ENCODE results near the gene SHLD1. TPM values are rescaled to one million over a fixed set of nuclear protein-coding genes. Genes with fewer than 3 reads are reported as not detected.
"Not testable (repeated sequence)": the region's sequence is repeated elsewhere in the genome, so short reads cannot be mapped to it uniquely, and the experiment has no call there.

The SHLD1 gene, protein sequence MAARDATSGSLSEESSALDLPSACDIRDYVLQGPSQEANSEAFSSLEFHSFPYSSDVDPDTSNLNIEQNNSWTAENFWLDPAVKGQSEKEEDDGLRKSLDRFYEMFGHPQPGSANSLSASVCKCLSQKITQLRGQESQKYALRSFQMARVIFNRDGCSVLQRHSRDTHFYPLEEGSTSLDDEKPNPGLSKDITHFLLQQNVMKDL
- 1 to 10 TPM in 3 of 4 donors, under 1 TPM in 1; 0.99 to 6.1 (median 3.4) TPM for total RNA-seq
- 10 to 100 TPM in 2 of 3 donors, 1 to 10 TPM in 1; 5.4 to 18.7 (median 11.5) TPM for polyA plus RNA-seq

DNA sequence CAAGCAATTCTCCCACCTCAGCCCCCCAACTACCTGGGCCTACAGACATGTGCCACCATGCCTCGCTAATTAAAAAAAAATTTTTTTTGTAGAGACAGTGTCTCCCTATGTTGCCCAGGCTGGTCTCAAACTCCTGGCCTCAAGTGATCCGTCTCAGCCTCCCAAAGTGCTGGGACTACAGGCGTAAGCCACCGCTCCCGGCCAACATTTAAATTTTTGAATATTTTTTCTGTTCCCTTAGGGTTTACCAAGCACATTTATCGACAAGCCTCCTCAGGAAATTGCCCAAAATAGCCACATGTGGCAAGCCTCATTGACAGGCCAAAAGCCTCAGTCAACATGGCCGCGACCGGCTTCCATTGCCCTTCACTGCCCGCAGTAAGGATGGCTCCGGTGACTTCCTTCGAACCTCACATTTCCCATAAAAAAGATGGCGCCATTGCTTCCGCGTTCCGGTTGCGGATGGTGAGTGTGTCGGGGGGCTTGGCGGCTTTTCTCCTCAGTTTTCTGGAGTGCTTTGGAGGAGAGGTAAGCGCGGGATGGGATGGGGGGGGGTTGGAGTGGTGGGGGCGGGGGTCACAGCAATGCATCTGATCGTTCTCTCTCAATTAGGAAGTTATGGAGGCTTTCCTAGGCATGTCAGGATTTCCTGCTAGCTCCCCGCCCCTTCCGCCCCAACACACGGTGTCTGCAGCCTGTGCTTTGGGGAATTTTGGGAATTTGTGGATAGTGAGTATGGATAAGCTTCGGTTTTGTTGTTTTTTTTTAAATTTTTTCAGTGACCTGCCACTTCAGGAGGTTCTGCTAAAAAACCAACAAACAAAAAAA lies at the start of gene SHLD1:
SHLD1 (plus strand) TSS at position 450 of the 828 bp plus-strand sequence. CDS start 22,465 bp downstream, outside the sequence.
- Histone ChIP-seq H3K27me3 (no peaks in the 10 kb centered on the region), H3K4me3 (peak within 1 kb of the TSS; percentile 54 to 64 (median 61)), H3K9me3 (no peaks in the 10 kb centered on the region), H3K36me3 (no peaks in the 10 kb centered on the region), H3K4me1 (peaks cover 0 to 10% (median 6%) of the 10 kb centered on the region in 4 donors), H3K27ac (peak within 1 kb of the TSS; percentile 82 to 88 (median 86))
- WGBS, 2 donors: 17 to 18% methylated on average over 27 of the region's 27 CpGs
- TF ChIP-seq, protein P1, sequence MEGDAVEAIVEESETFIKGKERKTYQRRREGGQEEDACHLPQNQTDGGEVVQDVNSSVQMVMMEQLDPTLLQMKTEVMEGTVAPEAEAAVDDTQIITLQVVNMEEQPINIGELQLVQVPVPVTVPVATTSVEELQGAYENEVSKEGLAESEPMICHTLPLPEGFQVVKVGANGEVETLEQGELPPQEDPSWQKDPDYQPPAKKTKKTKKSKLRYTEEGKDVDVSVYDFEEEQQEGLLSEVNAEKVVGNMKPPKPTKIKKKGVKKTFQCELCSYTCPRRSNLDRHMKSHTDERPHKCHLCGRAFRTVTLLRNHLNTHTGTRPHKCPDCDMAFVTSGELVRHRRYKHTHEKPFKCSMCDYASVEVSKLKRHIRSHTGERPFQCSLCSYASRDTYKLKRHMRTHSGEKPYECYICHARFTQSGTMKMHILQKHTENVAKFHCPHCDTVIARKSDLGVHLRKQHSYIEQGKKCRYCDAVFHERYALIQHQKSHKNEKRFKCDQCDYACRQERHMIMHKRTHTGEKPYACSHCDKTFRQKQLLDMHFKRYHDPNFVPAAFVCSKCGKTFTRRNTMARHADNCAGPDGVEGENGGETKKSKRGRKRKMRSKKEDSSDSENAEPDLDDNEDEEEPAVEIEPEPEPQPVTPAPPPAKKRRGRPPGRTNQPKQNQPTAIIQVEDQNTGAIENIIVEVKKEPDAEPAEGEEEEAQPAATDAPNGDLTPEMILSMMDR (IDR thresholded peaks at IDR 0.05): no peak
- TF ChIP-seq POLR2AphosphoS5 (IDR thresholded peaks at IDR 0.05): peak in 3 of 4 donors; percentile 53 to 64 (median 61)
- intact Hi-C loops (cut with DNase I): loop anchor here (2.0 kb wide), 1 partner anchor 91 kb away; no protein-coding TSS in a partner anchor
- DNase-seq: peak; percentile 90

DNA sequence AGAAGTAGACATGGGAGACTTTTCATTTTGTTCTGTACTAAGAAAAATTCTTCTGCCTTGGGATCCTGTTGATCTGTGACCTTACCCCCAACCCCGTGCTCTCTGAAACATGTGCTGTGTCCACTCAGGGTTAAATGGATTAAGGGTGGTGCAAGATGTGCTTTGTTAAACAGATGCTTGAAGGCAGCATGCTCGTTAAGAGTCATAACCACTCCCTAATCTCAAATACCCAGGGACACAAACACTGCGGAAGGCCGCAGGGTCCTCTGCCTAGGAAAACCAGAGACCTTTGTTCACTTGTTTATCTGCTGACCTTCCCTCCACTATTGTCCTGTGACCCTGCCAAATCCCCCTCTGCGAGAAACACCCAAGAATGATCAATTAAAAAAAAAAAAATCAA lies 47.9 kb upstream of the SHLD1 start:
- peaks cover 0 to 20% (median 0%) of the 10 kb centered on the region in 4 donors for H3K4me1 ChIP-seq
- H3K27ac ChIP-seq; DNase-seq; H3K27me3 ChIP-seq; intact Hi-C loops (cut with DNase I); H3K4me3 ChIP-seq; H3K36me3 ChIP-seq; H3K9me3 ChIP-seq: not testable (repeated sequence)
- 36 to 73% methylated on average over 4 of the region's 5 CpGs for WGBS, 2 donors

DNA sequence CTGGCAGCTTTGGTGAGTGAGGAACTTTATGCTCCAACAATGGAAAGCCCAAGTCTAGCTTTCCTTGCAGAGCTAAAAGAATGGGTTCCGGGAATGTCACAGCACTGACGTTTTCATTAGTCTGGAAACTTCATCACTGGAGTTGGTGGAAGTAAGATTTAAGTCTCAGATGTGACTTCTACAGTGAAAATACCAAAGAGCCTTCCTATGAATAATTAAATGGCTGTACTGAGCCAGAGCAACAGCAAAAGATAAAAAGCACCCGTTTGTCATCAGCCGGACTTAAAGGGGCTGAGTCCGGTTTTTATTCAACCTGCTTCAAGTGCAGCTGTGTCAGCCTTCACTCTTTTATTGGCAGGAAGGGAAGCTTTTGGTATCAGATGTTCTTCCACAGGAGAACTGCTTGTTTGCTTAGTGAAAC lies 46.5 kb upstream of the SHLD1 start:
- H3K9me3 ChIP-seq: no peaks in the 10 kb centered on the region
- intact Hi-C loops (cut with DNase I): no loop called here

DNA sequence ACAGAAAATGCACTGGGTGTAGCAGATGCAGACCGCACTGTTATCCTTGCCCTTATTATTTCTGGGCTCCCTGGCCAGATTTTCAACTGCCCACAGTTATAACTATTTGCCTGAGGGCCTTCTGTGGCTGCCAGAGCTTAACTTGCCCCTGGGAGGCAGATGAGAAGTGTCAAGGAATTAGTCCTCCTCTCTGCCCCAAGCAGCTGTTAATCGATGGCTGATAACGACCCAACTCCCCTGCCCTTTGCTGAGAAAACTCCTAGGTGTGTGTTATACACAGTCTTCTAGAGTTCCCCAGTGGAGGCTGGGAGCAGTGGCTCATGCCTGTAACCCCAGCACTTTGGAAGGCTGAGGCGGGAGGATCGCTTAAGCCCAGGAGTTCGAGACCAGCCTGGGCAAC lies 44.4 kb upstream of the SHLD1 start:
- intact Hi-C loops (cut with DNase I): no loop called here
- H3K4me1 ChIP-seq: peaks cover 0 to 11% (median 0%) of the 10 kb centered on the region in 4 donors
- DNase-seq: no peak
- H3K36me3 ChIP-seq: no peaks in the 10 kb centered on the region
- TF ChIP-seq POLR2A (IDR thresholded peaks at IDR 0.05): no peak
- TF ChIP-seq, protein P1 (IDR thresholded peaks at IDR 0.05): no peak
- TF ChIP-seq POLR2AphosphoS5 (IDR thresholded peaks at IDR 0.05): no peak
- no peak for TF ChIP-seq EP300 (IDR thresholded peaks at IDR 0.05)
- H3K9me3 ChIP-seq: no peaks in the 10 kb centered on the region
- H3K27ac ChIP-seq: no peak overlapping the region
- WGBS, 2 donors: 91 to 92% methylated on average over 6 of the region's 6 CpGs
- no peak overlapping the region for H3K4me3 ChIP-seq
- no peaks in the 10 kb centered on the region for H3K27me3 ChIP-seq

More for the DNA sequence above, 46.5 kb upstream of the SHLD1 start:
- TF ChIP-seq, protein P1 (IDR thresholded peaks at IDR 0.05): no peak
- no peak for TF ChIP-seq POLR2AphosphoS5 (IDR thresholded peaks at IDR 0.05)
- TF ChIP-seq EP300 (IDR thresholded peaks at IDR 0.05): no peak
- no peak for TF ChIP-seq POLR2A (IDR thresholded peaks at IDR 0.05)
- 15 to 46% methylated on average over 5 of the region's 5 CpGs for WGBS, 2 donors
- no peaks in the 10 kb centered on the region for H3K27me3 ChIP-seq
- no peak overlapping the region for H3K4me3 ChIP-seq
- no peaks in the 10 kb centered on the region for H3K36me3 ChIP-seq
- peaks cover 0 to 13% (median 0%) of the 10 kb centered on the region in 4 donors for H3K4me1 ChIP-seq
- peak overlapping the region in 2 of 4 donors; percentile 27 to 43 for H3K27ac ChIP-seq
- DNase-seq: no peak

DNA sequence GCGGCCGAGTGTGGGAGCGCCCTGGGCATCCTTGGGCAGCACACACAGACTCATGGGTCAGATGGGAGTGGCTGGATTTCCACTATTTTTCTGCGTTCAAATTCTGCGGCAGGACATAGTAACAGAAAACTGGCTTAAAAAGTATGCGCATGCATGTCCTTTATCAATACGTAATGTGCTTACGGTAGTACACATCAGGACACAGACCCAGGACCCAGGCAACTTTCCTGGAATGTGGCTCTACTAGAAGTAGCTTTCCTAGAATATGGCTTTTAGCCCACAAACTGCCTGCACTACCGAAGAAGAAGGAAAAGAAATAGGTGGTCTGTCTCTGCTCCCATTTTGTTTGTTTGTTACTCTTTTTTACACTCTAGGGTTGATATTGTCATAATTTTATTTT lies 43.4 kb upstream of the SHLD1 start:
- intact Hi-C loops (cut with DNase I): no loop called here
- WGBS, 2 donors: 96% methylated on average over 9 of the region's 9 CpGs
- Histone ChIP-seq H3K27ac (no peak overlapping the region), H3K4me3 (no peak overlapping the region), H3K4me1 (peaks cover 0 to 11% (median 0%) of the 10 kb centered on the region in 4 donors), H3K27me3 (no peaks in the 10 kb centered on the region), H3K36me3 (no peaks in the 10 kb centered on the region), H3K9me3 (no peaks in the 10 kb centered on the region)
- DNase-seq: no peak
- TF ChIP-seq, protein P1 (IDR thresholded peaks at IDR 0.05): no peak

All from sigmoid colon (tissue), 7 donors.